ENCODE data around the gene FOXJ1. TPM values are rescaled to one million over a fixed set of nuclear protein-coding genes. Genes with fewer than 3 reads are reported as not detected.

Gene FOXJ1
- total RNA-seq, 2 experiments from 2014 or later: 0.63 to 0.89 TPM

DNA sequence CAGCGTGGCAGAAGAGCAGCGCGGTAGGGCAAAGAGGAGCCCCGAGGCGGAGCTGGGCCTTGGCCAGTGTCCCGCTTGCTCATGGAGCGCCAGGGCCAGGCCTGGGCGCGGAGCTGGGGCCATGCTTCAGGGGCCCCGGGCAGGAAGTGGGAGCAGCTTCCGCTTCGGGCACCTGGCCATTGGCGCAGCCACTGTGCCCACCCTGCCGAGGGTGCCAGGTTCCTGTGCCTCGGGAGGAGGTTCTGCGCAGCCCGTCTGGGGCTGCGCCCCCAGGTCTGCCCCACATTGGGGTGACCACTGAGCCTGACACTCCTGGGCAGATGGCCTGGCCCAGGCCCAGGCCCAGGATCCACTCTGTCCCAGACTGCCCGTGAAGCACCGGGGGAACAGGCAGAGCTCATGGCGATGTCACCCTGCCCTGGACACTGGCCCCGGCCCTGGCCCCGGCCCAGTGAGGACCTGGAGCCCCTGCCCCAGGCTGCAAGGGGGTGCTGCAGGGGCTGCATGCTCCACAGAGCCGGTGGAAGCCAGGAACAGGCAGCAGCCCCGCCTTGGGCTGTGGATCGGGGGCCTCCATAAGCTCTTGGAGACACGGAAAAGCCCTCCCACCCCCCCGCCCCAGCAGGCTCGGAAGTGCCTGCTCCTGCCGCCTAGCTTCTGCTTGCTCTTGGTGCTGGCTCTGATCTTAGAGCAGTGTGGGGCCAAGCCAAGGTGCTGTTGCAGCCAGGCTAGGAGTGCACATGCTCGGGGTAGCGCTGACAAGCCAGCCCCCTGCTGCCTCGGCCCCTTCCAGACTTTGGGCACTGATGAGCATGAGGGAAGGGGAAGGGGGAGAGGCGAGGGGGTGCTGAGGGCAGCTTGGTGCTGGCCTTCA is 35.9 kb upstream of the FOXJ1 start:
- Mint-ChIP-seq H3K9me3 (no peaks in the 10 kb centered on the region), H3K36me3 (ENCODE audit: low read depth) (peaks cover 7% of the 10 kb centered on the region), H3K27me3 (no peaks in the 10 kb centered on the region), H3K4me1 (ENCODE audit: low read depth) (peaks cover 62% of the 10 kb centered on the region), H3K27ac (peak overlapping the region; percentile 92), H3K4me3 (no peak overlapping the region)
- no peak for ATAC-seq (ENCODE audit: poor library complexity)
- peaks cover 56% of the 10 kb centered on the region for H3K4me1 ChIP-seq (ENCODE audit: insufficient read depth, low read length)
- intact Hi-C loops (cut with DNase I, micrococcal nuclease): no loop called here
- peak overlapping the region; percentile 30 to 44 for H3K27ac ChIP-seq (ENCODE audit: low read depth in 1 of 2, low read length in 2 of 2)
- no peak for DNase-seq
- H3K27me3 ChIP-seq (ENCODE audit: control insufficient read depth in 1 of 2, insufficient read depth in 2 of 2, low read length in 2 of 2): no peaks in the 10 kb centered on the region
- H3K36me3 ChIP-seq (ENCODE audit: insufficient read depth, low read length): peaks cover 4% of the 10 kb centered on the region
- TF ChIP-seq, protein P1, sequence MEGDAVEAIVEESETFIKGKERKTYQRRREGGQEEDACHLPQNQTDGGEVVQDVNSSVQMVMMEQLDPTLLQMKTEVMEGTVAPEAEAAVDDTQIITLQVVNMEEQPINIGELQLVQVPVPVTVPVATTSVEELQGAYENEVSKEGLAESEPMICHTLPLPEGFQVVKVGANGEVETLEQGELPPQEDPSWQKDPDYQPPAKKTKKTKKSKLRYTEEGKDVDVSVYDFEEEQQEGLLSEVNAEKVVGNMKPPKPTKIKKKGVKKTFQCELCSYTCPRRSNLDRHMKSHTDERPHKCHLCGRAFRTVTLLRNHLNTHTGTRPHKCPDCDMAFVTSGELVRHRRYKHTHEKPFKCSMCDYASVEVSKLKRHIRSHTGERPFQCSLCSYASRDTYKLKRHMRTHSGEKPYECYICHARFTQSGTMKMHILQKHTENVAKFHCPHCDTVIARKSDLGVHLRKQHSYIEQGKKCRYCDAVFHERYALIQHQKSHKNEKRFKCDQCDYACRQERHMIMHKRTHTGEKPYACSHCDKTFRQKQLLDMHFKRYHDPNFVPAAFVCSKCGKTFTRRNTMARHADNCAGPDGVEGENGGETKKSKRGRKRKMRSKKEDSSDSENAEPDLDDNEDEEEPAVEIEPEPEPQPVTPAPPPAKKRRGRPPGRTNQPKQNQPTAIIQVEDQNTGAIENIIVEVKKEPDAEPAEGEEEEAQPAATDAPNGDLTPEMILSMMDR (IDR thresholded peaks at IDR 0.05): no peak
- POLR2A ChIA-PET: interaction anchor here (0.9 to 10.1 kb wide), 6 partner anchors 14 to 93 kb away, joined by 5 to 152 read pairs (median 64); partner anchors contain the start of gene UBALD2
- CTCF ChIA-PET: interaction anchor here (1.4 to 2.3 kb wide), 3 partner anchors 56 to 102 kb away, joined by 6 to 10 read pairs (median 9); no protein-coding TSS in a partner anchor
- no peaks in the 10 kb centered on the region for H3K9me3 ChIP-seq (ENCODE audit: control insufficient read depth in 1 of 2, insufficient read depth in 1 of 2, low read length in 2 of 2)
- no peak overlapping the region for H3K4me3 ChIP-seq (ENCODE audit: low read length)

DNA sequence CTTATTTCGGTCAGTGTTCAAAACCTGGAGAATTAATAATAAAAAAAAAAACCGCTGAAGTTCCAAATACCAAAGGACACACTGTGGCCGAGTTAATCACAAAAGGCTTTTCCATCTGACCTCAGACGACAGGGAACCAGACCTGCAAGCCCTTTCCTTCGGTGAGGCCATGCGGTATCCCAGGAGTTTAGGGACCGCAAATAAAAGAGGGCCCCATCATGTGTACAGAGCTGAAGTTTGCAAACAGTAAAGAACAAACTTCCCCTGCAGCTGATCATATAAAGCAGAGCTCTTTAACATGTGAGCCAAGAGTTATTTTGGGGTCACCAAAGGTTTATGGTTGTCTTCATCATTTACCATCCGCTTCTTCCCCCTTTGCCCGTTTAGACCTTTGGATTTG is 33.0 kb upstream of the FOXJ1 start:
- no peak overlapping the region for H3K27ac ChIP-seq (ENCODE audit: low read depth in 1 of 2, low read length in 2 of 2)
- H3K4me1 ChIP-seq (ENCODE audit: insufficient read depth, low read length): peaks cover 30% of the 10 kb centered on the region
- CTCF ChIA-PET: interaction anchor here (0.7 to 1.0 kb wide), 2 partner anchors 8 to 53 kb away, joined by 3 to 4 read pairs; no protein-coding TSS in a partner anchor
- peaks cover 13% of the 10 kb centered on the region for H3K36me3 ChIP-seq (ENCODE audit: insufficient read depth, low read length)
- ATAC-seq (ENCODE audit: poor library complexity) (no peak), DNase-seq (no peak)
- no peaks in the 10 kb centered on the region for H3K27me3 ChIP-seq (ENCODE audit: control insufficient read depth in 1 of 2, insufficient read depth in 2 of 2, low read length in 2 of 2)
- Mint-ChIP-seq H3K36me3 (ENCODE audit: low read depth) (peaks cover 1% of the 10 kb centered on the region), H3K27ac (peak overlapping the region; percentile 14), H3K4me3 (no peak overlapping the region), H3K4me1 (ENCODE audit: low read depth) (peaks cover 36% of the 10 kb centered on the region), H3K27me3 (no peaks in the 10 kb centered on the region), H3K9me3 (no peaks in the 10 kb centered on the region)
- POLR2A ChIA-PET: interaction anchor here (0.9 to 7.1 kb wide), 2 partner anchors 18 to 22 kb away, joined by 3 to 58 read pairs; no protein-coding TSS in a partner anchor
- no peak overlapping the region for H3K4me3 ChIP-seq (ENCODE audit: low read length)
- intact Hi-C loops (cut with DNase I, micrococcal nuclease): no loop called here
- TF ChIP-seq, protein P1 (IDR thresholded peaks at IDR 0.05): no peak
- no peaks in the 10 kb centered on the region for H3K9me3 ChIP-seq (ENCODE audit: control insufficient read depth in 1 of 2, insufficient read depth in 1 of 2, low read length in 2 of 2)

DNA sequence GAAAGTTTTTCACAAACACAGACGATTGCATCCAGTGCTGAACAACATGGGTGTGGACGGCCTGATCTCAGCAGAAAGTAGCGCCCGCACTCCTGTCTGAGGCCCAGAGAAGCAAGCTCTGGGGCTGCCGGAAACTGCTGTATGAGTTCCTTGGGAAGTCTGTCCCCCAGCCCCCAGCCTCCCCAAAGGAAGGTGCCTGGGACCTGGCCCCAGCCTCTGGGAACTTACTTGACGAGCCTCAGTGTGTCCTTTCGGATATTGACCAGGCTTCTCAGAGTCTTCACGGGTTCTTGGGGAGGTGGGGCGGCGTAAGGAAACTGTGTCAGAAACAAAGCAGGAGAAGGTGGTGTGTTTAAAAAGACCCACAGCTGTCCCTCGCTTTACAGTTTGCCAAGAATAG is 32.4 kb upstream of the FOXJ1 start:
- intact Hi-C loops (cut with DNase I, micrococcal nuclease): no loop called here
- Mint-ChIP-seq H3K9me3 (no peaks in the 10 kb centered on the region), H3K27ac (no peak overlapping the region), H3K4me3 (no peak overlapping the region), H3K36me3 (ENCODE audit: low read depth) (peaks cover 7% of the 10 kb centered on the region), H3K27me3 (no peaks in the 10 kb centered on the region), H3K4me1 (ENCODE audit: low read depth) (peaks cover 36% of the 10 kb centered on the region)
- Histone ChIP-seq H3K27me3 (ENCODE audit: control insufficient read depth in 1 of 2, insufficient read depth in 2 of 2, low read length in 2 of 2) (no peaks in the 10 kb centered on the region), H3K27ac (ENCODE audit: low read depth in 1 of 2, low read length in 2 of 2) (no peak overlapping the region), H3K9me3 (ENCODE audit: control insufficient read depth in 1 of 2, insufficient read depth in 1 of 2, low read length in 2 of 2) (no peaks in the 10 kb centered on the region), H3K4me1 (ENCODE audit: insufficient read depth, low read length) (peaks cover 25% of the 10 kb centered on the region), H3K4me3 (ENCODE audit: low read length) (no peak overlapping the region), H3K36me3 (ENCODE audit: insufficient read depth, low read length) (peaks cover 13% of the 10 kb centered on the region)
- no peak for DNase-seq
- ChIA-PET CTCF (interaction anchor here (1.0 kb wide), 1 partner anchor 8 kb away, joined by 4 read pairs; no protein-coding TSS in a partner anchor), POLR2A (interaction anchor here (0.9 to 7.1 kb wide), 2 partner anchors 18 to 21 kb away, joined by 3 to 58 read pairs; no protein-coding TSS in a partner anchor)
- no peak for ATAC-seq (ENCODE audit: poor library complexity)
- TF ChIP-seq, protein P1 (IDR thresholded peaks at IDR 0.05): no peak
